Breast epithelium (tissue), 3 donors: Measurements from ENCODE around the gene RB1.

ENCODE experiments used
- CTCF ChIP-seq, 3 donors: fragments of 450-650 bp; IDR thresholded peaks; one replicate each; pipeline ENCODE4 v1.5.1; 2016 to 2017; ENCODE audit warnings: antibody characterized with exemption in 3 of 3, mild to moderate bottlenecking in 3 of 3, moderate library complexity in 3 of 3
- POLR2A ChIP-seq: fragments of 450-650 bp; IDR thresholded peaks from one replicate; pipeline ENCODE4 v1.6.1; 2016; ENCODE audit warnings: antibody characterized with exemption, mild to moderate bottlenecking, moderate library complexity
- POLR2AphosphoS5 ChIP-seq, 3 donors: sonication (generic); formaldehyde crosslinking; IDR thresholded peaks; one replicate each; pipeline ENCODE4 v1.6.1; 2017; ENCODE audit warnings: antibody characterized with exemption in 3 of 3

DNA sequence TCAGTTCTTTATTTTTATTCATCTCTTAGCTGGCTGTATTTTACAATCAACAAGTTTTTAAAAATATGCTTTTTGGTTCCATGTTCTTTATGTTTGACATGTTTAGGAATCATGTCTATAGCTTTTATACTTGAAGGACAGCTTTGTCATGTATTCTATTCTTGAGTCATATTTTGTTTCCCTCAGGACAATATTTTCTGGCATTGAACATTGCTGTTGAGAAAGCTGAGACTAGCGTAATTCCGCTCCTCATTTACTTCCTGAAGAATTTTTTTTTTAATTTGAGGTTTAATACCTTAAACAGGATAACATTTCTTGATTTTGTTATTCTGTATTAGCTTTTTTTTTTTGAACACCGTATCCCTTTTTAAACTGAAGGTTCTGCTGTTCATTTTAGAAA is 53.2 kb downstream of the RB1 start:
- no peak for TF ChIP-seq CTCF (IDR thresholded peaks at IDR 0.05)
- TF ChIP-seq POLR2AphosphoS5 (IDR thresholded peaks at IDR 0.05): no peak
- no peak for TF ChIP-seq POLR2A
